ENCODE data around the gene HEMK1. TPM values are rescaled to one million over a fixed set of nuclear protein-coding genes. Genes with fewer than 3 reads are reported as not detected.

HEMK1 gene
- polyA plus RNA-seq, 2 of the 4 experiments (the other 2 are of a cell fraction), result 4.3 to 4.7 TPM

DNA sequence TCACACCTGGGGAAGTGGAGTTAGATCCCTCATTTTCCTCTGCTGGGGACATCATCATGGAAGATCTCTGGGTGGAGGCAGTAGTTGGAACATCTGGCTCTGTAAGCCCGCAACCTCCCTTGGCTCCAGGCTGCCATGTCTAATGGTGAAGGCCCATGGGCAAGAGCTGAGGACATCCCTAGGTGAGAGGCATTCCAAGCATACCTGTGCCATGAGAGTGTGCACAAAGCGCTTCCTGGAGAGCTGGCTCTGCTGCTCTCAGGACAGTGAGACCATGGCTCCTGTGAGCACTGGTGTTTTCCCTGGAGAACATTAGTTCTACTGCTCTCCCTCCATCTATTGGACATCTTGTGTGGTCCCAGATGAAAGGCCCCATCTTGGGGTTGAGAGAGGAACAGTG is 55.3 kb downstream of the HEMK1 start:
- CTCF ChIA-PET, result interaction anchor here (0.9 to 1.6 kb wide), 3 partner anchors 9 to 764 kb away, joined by 3 to 7 read pairs (median 3); no protein-coding TSS in a partner anchor
- no peak overlapping the region for H3K27ac ChIP-seq

GRCh38 chr3:50625231-50626182 is 56.2 kb downstream of the HEMK1 start:
- Histone ChIP-seq H3K4me2 (no peak overlapping the region), H3K4me3 (no peak overlapping the region), H3K27ac (no peak overlapping the region), H3K9me3 (no peaks in the 10 kb centered on the region), H3K4me1 (peaks cover 19% of the 10 kb centered on the region)
- 85% methylated on average over 14 of the region's 18 CpGs for WGBS (ENCODE audit: missing lambda C conversion rate)
- CTCF ChIA-PET, result interaction anchor here (0.5 to 4.1 kb wide), 6 partner anchors 10 to 746 kb away, joined by 3 to 24 read pairs (median 4); partner anchors contain the start of gene MAPKAPK3
- FAIRE-seq, result no peak
- no peak for TF ChIP-seq TFCP2L1 (CRISPR knock-in tag; IDR thresholded peaks at IDR 0.05)
- no peak for ATAC-seq
- POLR2A ChIA-PET, result no interaction called here
- DNase-seq (ENCODE audit: low read depth in 1 of 2, low spot score in 1 of 2), result no peak

More for the DNA sequence above, 55.3 kb downstream of the HEMK1 start:
- no peak overlapping the region for H3K4me2 ChIP-seq
- no peak for TF ChIP-seq BHLHE40 (IDR thresholded peaks at IDR 0.05; ENCODE audit: low read depth, low read length)
- no peak for TF ChIP-seq NR3C1 (IDR thresholded peaks at IDR 0.05)
- no peak for TF ChIP-seq POLR2AphosphoS2 (conservative IDR thresholded peaks at IDR 0.05; ENCODE audit: low read length)
- no peak for TF ChIP-seq REST (IDR thresholded peaks at IDR 0.05)
- no peak for TF ChIP-seq HEYL (CRISPR knock-in tag; IDR thresholded peaks at IDR 0.05)
- no peak for TF ChIP-seq NPAS2 (CRISPR knock-in tag; IDR thresholded peaks at IDR 0.05; ENCODE audit: borderline replicate concordance)
- no peak for TF ChIP-seq HDAC2 (IDR thresholded peaks at IDR 0.05)
- TF ChIP-seq FOSL2 (IDR thresholded peaks at IDR 0.05), result no peak
- no peak for TF ChIP-seq FOSL2 (CRISPR knock-in tag; IDR thresholded peaks at IDR 0.05)
- TF ChIP-seq MAZ (IDR thresholded peaks at IDR 0.05; ENCODE audit: borderline replicate concordance, low read depth, low read length), result no peak
- no peak for TF ChIP-seq HOXB5 (CRISPR knock-in tag; IDR thresholded peaks at IDR 0.05)
- no peak for TF ChIP-seq E2F6 (IDR thresholded peaks at IDR 0.05; ENCODE audit: borderline replicate concordance, low read depth)
- no peak for TF ChIP-seq ESRRA (IDR thresholded peaks at IDR 0.05; ENCODE audit: borderline replicate concordance, low read length)
- TF ChIP-seq FOXS1 (CRISPR knock-in tag; IDR thresholded peaks at IDR 0.05), result no peak
- TF ChIP-seq CHD2 (IDR thresholded peaks at IDR 0.05; ENCODE audit: low read length, partially characterized antibody), result no peak
- DNase-seq (ENCODE audit: low read depth in 1 of 2, low spot score in 1 of 2) (no peak), FAIRE-seq (no peak), ATAC-seq (no peak)
- 75% methylated on average over 1 of the region's 2 CpGs for WGBS (ENCODE audit: missing lambda C conversion rate)
- no peak overlapping the region for H3K4me3 ChIP-seq
- POLR2A ChIA-PET, result no interaction called here
- peaks cover 19% of the 10 kb centered on the region for H3K4me1 ChIP-seq
- H3K9me3 ChIP-seq, result no peaks in the 10 kb centered on the region

DNA sequence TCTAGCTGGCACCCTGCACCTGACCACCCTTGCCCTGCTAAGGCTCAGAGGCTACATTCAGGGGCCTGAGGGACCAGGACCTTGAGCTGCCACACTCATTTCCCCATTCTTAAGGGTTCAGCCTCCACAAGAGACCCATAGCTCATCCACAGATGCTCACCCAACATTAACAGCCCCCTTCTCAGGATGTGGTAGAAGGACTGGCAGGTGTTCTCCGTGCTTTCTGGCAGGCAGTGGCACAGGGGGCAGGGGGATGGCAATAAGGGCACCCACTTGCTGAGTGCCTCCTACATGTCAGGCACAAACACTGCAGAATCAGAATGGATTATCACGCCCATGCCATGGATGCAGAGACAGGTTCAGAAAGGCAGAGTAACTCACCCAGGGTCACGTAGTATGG is 57.1 kb downstream of the HEMK1 start:
- CTCF ChIA-PET, result interaction anchor here (0.7 to 4.1 kb wide), 5 partner anchors 11 to 745 kb away, joined by 3 to 24 read pairs (median 4); partner anchors contain the start of gene MAPKAPK3
- WGBS (ENCODE audit: missing lambda C conversion rate), result 94% methylated on average over 2 of the region's 3 CpGs
- FAIRE-seq (no peak), ATAC-seq (no peak), DNase-seq (ENCODE audit: low read depth in 1 of 2, low spot score in 1 of 2) (no peak)
- Histone ChIP-seq H3K4me1 (peaks cover 19% of the 10 kb centered on the region), H3K4me2 (no peak overlapping the region), H3K4me3 (no peak overlapping the region), H3K9me3 (no peaks in the 10 kb centered on the region), H3K27ac (no peak overlapping the region)
- POLR2A ChIA-PET, result no interaction called here
- no peak for TF ChIP-seq CBX8 (IDR thresholded peaks at IDR 0.05)
- TF ChIP-seq REST (IDR thresholded peaks at IDR 0.05), result no peak
- no peak for TF ChIP-seq BHLHE40 (IDR thresholded peaks at IDR 0.05; ENCODE audit: low read depth, low read length)
- no peak for TF ChIP-seq KDM1A (IDR thresholded peaks at IDR 0.05; ENCODE audit: low read depth)
- TF ChIP-seq, protein P1, sequence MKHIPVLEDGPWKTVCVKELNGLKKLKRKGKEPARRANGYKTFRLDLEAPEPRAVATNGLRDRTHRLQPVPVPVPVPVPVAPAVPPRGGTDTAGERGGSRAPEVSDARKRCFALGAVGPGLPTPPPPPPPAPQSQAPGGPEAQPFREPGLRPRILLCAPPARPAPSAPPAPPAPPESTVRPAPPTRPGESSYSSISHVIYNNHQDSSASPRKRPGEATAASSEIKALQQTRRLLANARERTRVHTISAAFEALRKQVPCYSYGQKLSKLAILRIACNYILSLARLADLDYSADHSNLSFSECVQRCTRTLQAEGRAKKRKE (CRISPR knock-in tag; IDR thresholded peaks at IDR 0.05; ENCODE audit: low read depth), result no peak
- TF ChIP-seq SMC3 (IDR thresholded peaks at IDR 0.05), result no peak
- no peak for TF ChIP-seq EHMT2 (IDR thresholded peaks at IDR 0.05; ENCODE audit: low read depth)
- no peak for TF ChIP-seq KDM5A (IDR thresholded peaks at IDR 0.05)
